COLO829 (cell line): ENCODE data around the gene TAF11L3.
"Not testable (repeated sequence)": the region's sequence is repeated elsewhere in the genome, so short reads cannot be mapped to it uniquely, and the experiment has no call there.

ENCODE experiments used
- DNase-seq: peaks from one replicate; pipeline ENCODE4 v3.0.0; 2012; ENCODE audit warnings: low spot score

The TAF11L3 gene

DNA sequence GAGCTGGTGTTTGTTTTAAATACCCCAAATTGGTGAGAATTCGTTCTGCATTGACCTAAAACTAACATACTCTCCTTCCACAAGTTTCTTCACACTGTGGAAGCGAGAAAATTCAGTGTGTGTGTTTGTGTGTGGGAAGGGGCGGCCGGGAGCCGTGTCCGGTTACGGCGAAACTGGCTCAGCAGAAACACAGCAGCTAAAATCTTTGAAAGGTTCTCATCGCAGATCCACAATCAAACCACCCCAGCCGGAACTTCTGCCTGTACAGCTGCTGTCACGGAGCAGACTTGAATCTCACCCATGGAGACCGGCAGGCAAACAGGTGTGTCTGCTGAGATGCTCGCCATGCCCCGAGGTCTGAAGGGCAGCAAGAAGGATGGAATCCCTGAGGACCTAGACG, at the start of gene TAF11L3:
Gene TAF11L3, plus strand, starts transcription at position 301 of the 400 bp plus-strand sequence.
- not testable (repeated sequence) for DNase-seq

DNA sequence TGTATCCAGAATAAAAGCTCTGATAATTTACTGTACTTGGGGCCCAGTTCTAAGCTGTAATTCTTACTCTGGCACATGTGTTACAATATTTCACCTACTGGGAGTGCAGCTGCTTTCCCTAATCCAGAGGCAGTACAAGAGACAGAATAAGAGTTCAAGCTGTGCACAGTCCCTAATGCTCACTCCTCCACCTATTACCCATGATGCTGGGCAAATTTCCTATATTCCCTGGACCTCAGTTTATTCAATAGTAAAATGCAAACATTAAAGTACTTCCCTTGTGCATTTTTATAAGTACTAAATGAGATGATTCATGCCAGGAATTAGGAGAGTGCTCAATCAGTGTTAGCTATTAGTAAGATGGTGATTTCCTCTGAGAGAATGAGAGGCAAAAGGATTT, 48.1 kb upstream of the TAF11L3 start:
- DNase-seq: no peak

DNA sequence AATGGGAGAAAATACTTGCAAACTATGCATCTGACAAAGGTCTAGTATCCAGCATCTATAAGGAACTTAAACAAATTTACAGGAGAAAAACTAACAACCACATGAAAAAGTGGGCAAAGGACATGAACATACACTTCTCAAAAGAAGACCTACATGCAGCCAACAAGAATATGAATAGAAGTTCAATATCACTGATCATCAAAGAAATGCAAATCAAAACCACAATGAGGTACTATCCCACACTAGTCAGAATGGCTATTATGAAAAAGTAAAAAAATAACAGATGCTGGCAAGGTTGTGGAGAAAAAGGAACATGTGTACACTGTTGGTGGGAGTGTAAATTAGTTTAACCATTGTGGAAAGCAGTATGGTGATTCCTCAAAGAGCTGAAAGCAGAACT, 43.1 kb upstream of the TAF11L3 start:
- DNase-seq: not testable (repeated sequence)

DNA sequence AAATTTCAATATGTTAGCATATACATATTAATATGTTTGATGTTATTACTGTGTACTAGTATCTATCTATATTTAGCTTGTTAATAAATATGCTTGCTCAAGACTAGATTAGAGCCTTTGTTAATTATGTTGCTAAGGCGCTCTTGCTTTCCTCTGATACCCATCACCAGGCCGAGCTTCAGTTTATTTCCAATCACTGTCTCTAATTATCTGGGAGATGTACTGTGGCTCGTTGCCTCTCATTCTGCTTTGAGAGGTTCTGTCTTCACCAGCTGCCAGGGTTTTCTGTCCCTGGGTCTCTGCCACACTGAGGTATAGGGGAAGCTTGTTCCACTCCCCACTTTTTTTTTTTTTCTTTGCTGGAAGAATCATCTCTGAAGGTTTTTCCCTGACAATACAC, 41.1 kb upstream of the TAF11L3 start:
- DNase-seq: no peak

DNA sequence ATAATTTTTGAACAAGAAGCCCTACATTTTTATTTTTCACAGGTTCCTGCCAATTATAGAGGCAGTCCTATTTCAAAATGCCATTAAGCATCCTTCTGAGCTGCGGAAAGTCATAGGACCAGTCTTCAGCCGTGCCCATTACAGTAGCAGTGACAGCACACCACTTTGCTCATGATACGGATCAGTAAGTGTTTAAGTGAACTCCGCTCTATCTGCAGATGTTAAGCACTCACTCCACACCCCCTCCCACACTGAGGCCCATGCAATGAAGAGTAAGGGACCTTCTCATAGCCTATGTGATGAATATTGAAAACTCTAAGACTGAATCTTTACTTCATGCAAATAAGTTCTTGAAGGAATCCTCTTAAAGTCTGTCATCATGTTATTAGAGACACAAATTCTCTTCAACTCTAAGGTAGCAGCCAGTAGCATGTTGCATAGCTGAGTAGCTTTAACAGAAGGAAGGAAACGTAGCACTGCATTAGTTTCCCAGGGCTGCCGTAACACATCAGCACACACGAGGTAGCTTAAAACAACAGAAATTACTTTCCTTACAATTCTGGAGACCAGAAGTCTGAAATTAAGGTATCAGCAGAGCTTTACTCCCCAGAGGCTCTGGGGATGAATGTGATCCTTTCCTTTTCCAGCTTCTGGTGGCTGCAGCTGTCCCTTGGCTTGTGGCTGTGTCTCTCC, 40.4 kb upstream of the TAF11L3 start:
- no peak for DNase-seq

DNA sequence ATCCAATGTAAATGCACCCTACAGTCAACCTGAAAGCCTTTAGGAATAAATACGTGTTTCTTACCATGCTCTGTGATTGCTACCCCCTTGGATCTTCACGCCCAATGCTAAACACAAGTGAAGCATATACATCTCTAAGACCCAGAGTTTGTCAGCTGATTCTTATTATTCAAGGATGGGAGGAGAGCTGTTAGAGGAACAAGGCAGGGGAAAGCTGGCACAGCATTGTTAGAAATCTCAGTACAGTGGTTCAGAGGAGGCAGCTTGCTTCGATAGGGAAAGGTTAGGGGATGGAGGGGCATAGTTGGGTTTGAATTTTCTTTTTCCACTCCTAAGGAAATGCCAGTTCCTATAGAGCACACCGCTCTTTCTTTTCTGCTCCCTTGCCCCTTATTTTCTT, 36.8 kb upstream of the TAF11L3 start:
- no peak for DNase-seq

DNA sequence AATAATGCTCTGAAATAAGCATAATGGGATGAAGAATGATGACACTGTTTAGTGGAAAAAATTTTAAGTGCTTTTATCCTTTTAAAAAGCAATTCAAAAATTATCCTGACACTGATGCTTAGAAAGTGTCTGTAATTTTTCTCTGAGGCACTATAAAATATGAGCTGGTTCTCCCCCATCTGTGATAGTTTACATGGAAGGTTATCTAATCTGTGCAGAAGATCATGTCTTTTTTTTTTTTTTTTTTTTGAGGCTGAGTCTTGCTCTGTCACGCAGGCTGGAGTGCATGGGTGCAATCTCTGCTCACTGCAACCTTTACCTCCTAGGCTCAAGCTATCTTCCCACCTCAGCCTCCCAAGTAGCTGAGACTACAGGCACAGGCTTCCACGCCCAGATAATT, 35.4 kb upstream of the TAF11L3 start:
- no peak for DNase-seq

DNA sequence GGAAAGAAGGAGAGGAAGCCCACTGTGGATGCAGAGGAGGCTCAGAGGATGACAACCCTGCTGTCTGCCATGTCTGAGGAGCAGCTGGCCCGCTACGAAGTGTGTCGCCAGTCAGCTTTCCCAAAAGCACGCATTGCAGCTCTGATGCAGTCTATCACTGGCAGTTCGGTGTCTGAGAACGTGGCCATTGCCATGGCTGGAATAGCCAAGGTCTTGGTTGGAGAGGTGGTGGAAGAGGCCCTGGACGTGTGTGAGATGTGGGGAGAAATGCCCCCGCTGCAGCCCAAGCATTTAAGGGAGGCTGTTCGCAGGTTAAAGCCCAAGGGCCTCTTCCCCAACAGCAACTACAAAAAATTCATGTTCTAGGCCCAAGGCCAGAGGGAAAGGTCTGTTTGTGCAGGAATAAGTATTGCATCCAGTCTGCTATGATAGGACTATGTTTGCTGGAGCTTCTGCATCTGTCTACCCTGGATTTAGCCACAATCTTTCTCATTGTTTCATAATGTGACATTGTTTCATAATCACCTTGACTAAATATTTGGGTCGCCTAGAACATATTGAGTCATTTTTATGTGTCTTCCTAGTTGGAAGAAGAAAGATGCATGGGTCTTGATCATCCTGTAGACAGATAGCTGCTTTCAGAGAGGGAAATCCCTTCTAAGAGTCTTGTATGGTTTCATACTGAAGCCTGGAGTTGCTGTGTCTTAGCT, 31.5 kb upstream of the TAF11L3 start:
- not testable (repeated sequence) for DNase-seq

DNA sequence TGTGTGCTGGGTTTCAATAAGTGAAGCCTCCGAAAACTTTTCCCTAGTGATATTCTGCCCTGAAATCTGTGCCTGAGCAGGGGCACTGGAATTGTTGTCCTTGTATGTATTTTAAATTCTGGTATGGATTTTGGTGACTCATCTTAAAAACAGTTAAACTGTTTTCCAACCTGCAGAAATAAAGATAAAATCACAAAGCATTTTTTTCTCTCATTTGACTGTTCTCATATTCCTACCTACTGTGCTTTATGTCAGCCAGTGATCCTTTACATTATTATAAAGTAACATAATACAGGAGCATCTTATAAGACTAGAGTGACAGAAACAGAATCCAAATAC, 31.0 kb upstream of the TAF11L3 start:
- no peak for DNase-seq

DNA sequence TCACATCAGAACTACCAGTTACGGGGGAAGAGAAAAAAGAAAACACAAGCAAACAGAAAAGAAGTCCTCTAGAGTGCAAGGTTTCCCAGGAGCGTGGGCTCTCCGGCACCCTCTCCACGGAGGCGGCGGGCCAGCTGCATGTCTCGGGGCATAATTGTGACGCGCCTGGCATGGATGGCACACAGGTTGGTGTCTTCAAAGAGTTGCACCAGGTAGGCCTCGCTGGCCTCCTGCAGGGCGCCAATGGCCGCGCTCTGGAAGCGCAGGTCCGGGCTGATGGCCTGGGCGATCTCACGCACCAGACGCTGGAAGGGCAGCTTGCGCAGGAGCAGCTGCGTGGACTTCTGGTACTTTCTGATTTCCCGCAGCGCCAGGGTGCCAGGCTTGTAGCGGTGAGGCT, 26.9 kb upstream of the TAF11L3 start:
- DNase-seq: not testable (repeated sequence)

DNA sequence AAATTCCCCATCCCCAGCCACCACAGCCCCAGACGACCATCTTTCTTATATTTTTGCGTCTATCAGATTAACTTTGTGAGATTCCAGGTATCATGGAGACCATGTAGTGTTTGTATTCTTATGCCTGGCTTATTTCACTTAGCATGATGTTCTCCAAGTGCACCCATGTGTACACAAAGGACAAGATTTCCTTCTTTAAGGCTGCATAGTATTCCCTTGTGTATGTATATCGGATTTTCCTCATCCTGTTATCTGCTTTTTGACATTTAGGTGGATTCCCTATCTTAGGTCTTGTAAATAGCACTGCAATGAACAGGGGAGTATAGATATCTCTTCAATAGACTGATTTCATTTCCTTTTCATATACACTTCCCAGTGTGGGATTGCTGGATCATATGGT, 25.4 kb upstream of the TAF11L3 start:
- DNase-seq: no peak

DNA sequence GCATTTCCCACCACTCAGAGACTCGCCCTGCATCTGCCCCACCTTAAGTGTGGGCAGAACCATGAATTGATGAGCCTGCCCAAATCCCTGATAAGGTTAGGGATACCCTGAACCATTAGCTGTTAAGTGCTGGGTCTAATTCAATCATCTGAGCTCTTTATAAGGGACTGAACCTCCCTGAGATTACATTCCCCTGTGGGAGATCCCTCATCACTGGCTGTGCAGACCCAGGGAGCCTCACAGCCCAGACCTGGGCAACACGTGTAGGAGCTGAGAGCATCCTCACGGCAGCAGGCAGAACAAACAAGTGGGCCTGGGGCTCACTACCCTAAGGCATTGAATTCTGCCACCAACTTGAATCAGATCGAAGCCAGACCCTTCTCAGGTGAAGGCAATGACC, 20.7 kb upstream of the TAF11L3 start:
- no peak for DNase-seq

DNA sequence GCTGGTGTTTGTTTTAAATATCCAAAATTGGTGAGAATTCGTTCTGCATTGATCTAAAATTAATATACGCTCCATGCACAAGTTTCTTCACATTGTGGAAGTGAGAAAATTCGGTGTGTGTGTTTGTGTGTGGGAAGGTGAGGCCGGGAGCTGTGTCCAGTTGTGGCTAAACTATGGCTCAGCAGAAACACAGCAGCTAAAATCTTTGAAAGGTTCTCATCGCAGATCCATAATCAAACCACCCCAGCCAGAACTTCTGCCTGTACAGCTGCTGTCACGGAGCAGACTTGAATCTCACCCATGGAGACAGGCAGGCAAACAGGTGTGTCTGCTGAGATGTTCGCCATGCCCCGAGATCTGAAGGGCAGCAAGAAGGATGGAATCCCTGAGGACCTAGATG, 20.2 kb upstream of the TAF11L3 start, which contains the start of gene TAF11L2:
Gene TAF11L2, plus strand, starts transcription at position 301 of the 400 bp plus-strand sequence.
- not testable (repeated sequence) for DNase-seq

DNA sequence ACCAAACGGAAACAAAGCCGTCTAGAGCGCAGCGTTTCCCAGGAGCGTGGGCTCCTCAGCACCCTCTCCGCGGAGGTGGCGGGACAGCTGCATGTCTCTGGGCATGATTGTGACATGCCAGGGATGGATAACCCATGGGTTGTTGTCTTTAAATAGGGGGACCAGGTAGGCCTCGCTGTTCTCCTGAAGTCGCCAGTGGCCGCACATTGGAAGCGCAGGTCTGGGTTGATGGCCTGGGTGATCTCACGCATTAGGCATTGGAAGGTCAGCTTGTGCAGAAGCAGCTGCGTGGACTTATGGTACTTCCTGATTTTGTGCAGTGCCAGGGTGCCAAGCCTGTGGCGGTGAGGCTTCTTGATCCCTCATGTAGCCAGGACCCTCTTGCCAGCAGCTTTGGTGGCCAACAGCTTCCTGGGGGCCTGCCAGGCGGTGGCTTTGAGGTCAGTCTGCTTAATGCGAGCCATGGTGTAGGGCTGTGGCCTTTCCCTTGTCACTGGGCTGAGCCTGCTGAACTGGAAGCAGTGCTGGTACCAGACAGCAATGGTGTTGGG, 6.3 kb upstream of the TAF11L3 start:
- DNase-seq: no peak

DNA sequence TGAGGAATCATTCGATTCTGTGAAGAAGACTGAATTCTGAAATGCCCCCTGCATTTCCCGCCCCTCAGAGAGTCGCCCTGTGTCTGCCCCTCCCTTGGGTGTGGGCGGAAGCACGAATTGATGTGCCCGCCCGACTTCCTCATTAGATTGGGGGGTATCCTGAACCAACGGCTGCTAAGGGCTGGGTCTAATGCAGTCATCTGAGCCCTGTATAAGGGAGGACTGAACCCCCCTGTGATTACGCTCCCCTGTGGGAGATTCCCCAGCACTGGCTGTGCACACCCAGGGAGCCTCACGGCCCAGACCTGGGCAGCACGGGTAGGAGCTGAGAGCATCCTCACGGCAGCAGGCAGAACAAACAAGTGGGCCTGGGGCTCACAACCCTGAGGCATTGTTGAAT, 641 bp upstream of the TAF11L3 start:
- DNase-seq: not testable (repeated sequence)

DNA sequence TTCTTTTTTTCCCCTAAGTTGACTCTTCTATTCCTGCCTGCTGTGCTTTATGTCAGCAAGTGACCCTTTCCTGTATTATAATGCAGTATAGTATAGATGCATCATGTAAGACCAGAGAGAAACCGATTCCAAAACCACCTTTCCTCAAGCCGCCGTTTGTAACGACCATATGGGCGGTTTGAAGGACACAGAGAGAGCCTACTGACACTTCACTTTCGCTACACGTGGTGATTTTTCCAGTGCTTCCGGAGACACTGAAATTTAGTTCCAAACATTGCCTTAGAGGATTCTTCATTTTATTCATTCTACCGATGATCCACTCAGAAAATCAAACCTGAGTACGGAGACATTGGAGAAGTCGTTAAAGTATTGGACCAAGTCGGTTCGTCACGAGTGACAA, 1.3 kb downstream of the TAF11L3 start:
- DNase-seq: not testable (repeated sequence)

DNA sequence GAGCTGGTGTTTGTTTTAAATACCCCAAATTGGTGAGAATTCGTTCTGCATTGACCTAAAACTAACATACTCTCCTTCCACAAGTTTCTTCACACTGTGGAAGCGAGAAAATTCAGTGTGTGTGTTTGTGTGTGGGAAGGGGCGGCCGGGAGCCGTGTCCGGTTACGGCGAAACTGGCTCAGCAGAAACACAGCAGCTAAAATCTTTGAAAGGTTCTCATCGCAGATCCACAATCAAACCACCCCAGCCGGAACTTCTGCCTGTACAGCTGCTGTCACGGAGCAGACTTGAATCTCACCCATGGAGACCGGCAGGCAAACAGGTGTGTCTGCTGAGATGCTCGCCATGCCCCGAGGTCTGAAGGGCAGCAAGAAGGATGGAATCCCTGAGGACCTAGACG, 3.3 kb downstream of the TAF11L3 start, which contains the start of gene TAF11L4:
Gene TAF11L4, plus strand, starts transcription at position 301 of the 400 bp plus-strand sequence.
- not testable (repeated sequence) for DNase-seq

DNA sequence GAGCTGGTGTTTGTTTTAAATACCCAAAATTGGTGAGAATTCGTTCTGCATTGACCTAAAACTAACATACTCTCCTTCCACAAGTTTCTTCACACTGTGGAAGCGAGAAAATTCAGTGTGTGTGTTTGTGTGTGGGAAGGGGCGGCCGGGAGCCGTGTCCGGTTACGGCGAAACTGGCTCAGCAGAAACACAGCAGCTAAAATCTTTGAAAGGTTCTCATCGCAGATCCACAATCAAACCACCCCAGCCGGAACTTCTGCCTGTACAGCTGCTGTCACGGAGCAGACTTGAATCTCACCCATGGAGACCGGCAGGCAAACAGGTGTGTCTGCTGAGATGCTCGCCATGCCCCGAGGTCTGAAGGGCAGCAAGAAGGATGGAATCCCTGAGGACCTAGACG, 6.8 kb downstream of the TAF11L3 start, which contains the start of gene TAF11L5:
Gene TAF11L5, plus strand, starts transcription at position 301 of the 400 bp plus-strand sequence.
- DNase-seq: not testable (repeated sequence)

DNA sequence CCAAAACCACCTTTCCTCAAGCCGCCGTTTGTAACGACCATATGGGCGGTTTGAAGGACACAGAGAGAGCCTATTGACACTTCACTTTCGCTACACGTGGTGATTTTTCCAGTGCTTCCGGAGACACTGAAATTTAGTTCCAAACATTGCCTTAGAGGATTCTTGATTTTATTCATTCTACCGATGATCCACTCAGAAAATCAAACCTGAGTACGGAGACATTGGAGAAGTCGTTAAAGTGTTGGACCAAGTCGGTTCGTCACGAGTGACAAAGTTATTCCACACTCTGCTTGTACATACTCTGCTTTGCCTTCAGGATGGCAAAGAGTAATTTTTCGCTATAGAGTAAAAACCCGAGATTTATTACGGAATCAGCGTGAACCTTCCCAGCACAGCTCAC, 8.3 kb downstream of the TAF11L3 start:
- DNase-seq: not testable (repeated sequence)

DNA sequence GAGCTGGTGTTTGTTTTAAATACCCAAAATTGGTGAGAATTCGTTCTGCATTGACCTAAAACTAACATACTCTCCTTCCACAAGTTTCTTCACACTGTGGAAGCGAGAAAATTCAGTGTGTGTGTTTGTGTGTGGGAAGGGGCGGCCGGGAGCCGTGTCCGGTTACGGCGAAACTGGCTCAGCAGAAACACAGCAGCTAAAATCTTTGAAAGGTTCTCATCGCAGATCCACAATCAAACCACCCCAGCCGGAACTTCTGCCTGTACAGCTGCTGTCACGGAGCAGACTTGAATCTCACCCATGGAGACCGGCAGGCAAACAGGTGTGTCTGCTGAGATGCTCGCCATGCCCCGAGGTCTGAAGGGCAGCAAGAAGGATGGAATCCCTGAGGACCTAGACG, 10.2 kb downstream of the TAF11L3 start, which contains the start of gene TAF11L6:
Gene TAF11L6, plus strand, starts transcription at position 301 of the 400 bp plus-strand sequence.
- not testable (repeated sequence) for DNase-seq
